NCI-H1417 (cell line): ENCODE data around the gene TPI1.
"Not testable (repeated sequence)": the region's sequence is repeated elsewhere in the genome, so short reads cannot be mapped to it uniquely, and the experiment has no call there.

Experiments used
- DNase-seq, 3 experiments: peaks; one replicate each; lab custom pipeline; 2025; lab: John Stamatoyannopoulos, UW

Gene TPI1

DNA sequence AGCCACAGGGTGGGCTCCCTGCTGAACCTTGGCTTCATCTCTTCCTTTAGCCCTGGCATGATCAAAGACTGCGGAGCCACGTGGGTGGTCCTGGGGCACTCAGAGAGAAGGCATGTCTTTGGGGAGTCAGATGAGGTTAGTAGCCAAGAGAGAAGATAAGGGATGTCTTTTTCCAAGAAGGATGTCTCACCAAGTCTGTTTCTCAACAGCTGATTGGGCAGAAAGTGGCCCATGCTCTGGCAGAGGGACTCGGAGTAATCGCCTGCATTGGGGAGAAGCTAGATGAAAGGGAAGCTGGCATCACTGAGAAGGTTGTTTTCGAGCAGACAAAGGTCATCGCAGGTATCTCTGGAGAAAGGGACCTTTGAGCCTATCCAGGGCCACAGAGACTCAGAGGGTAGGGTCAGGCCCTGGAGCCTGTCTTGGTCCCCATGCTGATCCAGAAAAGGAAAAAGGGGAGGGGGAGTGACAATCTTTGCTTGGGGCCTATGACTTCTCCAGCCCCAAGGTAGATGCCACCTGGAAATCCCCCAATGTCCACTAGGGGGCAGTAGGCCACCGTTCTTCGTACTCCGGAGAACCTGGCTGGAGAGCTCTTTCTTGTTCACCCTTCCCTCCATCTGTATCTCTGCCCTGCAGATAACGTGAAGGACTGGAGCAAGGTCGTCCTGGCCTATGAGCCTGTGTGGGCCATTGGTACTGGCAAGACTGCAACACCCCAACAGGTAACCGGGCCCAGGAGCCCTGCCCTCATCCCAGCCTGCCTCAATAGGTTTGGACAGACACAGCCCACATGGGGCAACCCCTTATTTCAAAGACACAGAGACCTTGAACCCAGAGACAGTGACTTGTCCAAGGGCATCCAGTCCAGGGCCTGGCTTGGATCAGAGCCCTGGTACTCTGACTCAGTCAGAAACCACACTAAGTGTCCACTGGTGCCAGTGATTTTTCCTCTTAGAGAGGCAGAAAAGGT lies 2.0 kb downstream of the TPI1 start:
- DNase-seq, result peak; percentile 80 to 90 (median 88)

DNA sequence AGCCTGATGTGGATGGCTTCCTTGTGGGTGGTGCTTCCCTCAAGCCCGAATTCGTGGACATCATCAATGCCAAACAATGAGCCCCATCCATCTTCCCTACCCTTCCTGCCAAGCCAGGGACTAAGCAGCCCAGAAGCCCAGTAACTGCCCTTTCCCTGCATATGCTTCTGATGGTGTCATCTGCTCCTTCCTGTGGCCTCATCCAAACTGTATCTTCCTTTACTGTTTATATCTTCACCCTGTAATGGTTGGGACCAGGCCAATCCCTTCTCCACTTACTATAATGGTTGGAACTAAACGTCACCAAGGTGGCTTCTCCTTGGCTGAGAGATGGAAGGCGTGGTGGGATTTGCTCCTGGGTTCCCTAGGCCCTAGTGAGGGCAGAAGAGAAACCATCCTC lies 3.0 kb downstream of the TPI1 start:
- peak in 1 of 3 experiments; percentile 15 for DNase-seq

DNA sequence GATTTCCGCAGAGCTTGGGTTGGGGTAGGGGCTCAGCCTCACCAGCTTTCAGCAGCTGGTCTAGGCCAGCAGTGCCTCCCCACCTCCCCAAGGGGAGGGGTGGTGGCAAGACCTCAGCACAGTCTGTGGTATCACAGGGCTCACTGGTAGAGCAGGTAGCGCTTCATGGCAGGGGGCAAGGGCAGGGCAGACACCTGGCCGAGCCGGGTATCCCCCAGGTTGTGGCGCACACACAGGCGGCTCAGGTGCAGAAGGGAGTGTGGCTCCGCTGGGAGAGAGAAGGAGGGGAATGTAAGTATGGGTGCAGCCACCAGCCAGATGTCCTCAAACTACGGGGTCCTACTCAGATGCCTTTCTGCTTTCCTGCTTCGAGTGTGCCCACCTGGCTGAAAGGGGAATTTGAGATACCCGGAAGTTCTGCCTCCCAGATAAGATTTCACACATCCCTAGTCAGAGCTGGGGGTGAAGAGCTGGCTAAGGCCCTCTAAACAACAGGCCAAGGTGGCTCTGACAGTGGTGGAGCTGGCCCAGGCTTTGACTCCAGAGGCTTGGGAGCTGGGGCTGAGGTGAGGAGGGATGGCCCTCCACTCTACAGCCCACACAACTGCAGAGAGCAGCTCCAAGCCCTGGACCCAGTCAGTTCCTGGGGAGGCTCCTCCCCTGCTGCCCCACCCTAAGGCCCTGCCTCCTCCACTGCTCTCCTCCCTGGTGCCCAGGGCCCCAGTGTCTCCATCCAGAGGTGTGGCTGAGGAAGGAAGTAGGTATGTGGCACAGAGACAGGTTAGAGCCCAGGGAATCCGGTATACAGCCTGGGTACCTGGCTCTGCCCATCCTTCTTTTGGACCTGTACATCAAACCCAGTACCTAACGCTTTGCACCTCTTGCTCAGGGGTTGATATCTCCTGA lies 4.0 kb downstream of the TPI1 start:
- peak; percentile 13 to 39 (median 18) for DNase-seq

DNA sequence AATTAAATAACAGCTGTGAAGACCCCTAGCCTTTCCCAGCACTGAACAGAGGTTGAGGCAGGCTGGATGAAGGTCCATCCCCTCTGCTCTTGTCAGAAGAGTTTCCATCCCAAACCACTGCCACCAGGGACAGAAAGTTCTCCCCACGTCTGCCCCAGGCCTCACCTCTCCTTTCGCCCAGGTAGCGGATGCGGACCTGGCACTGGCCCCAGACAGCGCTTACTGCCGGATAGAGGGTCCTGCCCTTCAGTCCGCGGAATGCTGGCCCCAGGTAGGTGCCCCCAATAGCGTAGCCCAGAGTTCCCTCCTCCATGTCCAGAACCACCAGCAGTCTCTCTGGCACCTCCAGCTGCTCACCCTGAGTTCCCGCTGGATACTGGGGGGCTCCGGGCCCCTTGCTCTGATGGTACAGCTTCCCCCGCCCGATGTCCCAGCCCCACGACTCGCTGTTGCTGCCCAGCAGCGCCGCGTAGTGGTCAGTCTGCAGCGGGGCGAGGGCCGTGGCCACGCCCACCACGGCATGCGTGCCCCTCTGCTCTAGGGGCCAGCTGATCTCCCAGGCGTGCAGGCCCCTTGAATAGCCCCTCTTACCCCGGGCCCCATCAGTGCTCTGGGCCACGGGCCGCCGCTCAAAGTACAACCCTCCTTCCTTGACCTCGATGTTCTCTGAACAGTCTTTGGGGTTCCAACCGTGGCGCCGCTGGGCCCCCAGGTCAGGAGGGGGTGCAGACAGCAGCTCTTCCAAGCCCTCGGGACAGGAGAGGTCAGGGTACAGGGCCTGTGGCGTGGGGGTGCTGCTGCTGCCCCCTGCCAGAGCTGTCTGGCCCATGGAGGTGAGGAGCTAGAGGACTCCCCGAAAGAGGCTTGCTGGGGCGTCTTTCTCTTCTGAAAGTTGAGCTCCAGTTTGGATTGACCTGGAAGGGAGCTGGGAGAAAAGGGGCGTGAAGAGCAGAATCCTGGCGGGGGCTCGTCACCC lies 5.0 kb downstream of the TPI1 start:
- DNase-seq, result peak; percentile 76 to 82 (median 80)

DNA sequence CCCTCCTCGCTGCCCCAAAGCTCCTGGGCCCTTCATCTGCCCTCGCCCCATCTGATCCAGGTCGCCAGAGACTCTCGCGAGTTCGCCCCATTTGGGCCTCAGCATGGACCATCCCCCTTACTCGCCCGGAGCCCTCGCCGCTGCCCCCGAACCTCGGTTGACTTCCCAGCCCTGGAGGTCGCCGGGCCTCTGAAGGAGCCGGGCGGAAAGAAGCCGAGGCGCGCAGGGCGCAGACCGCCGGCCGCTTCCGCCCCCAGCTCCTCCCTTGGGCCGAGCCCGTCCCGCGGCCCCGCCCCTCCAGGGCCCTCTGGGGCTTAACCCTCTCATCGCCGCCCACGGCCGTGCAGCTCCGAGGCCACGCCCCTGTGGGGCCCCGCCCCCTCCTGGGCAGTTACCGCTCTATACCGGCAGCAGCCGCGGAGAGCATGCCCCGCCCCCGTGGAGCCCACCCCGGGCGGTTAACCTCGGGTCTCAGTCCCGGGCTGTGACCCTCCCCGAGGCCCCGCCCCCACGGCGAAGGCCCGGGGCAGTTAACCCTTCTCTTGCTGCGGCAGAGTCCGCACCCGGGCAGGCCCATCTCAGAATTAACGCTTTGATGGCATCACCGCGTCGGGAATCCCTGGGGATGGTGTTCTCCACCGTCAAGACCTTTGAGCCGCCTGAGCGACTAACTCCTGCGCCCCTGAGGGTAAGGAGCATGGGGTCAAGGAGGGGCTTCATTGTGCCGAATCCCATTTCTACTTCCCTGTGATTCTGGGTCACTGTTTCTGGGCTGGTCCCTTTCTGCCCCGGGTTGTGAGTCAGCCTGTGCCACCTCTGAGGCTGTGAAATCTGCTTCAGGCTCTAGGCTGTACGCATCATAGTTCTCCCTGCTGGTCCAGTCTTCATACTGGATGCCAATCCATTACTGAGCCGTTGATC lies 6.0 kb downstream of the TPI1 start, which contains the start of gene SPSB2:
Gene SPSB2, minus strand, starts transcription at position 210 of the 921 bp plus-strand sequence. CDS start 402 bp downstream, outside the sequence.
- DNase-seq, result peak; percentile 96 to 97 (median 97)

DNA sequence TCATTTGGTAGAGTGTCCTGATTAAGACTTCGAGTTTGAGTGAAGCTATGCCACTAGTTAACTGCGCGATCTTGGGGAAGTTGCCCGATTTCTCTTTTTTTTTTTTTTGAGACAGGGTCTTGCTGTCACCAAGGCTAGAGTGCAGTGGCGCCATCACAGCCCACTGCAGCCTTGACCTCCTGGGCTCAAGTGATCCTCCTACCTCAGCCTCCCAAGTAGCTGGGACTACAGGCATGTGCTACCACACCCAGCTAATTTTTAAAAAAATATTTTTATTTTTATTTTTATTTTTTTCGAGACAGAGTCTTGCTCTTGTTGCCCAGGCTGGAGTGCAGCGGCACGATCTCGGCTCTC lies 6.7 kb downstream of the TPI1 start:
- not testable (repeated sequence) for DNase-seq

DNA sequence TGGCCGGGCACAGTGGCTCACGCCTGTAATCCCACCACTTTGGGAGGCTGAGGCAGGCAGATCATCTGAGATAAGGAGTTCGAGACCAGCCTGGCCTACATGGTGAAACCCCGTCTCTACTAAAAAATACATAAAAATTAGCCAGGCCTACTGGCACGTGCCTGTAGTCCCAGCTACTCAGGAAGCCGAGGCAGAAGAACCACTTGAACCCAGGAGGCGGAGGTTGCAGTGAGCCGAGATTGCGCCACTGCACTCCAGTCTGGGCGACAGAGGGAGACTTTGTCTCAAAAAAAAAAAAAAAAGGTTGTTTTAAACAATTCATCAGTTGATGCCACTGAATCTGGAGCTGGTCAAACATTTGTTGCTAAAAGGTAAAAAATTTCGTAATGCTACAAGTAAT lies 12.5 kb downstream of the TPI1 start:
- not testable (repeated sequence) for DNase-seq

DNA sequence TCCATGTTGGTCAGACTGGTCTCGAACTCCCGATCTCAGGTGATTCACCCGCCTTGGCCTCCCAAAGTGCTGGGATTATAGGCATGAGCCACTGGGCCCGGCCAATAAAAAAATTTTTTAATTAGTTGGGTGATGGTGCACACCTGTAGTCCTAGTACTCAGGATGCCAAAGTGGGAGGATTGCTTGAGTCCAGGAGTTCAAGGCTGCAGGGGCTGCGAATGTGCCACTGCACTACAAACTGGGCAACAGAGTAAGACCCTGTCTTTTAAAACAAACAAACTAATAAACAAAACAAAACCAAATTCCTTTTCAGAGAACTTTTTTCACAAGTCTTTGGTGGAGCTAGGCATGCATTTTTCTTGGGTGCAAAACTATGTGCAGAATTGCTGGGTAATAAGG lies 15.9 kb downstream of the TPI1 start:
- DNase-seq, result no peak

DNA sequence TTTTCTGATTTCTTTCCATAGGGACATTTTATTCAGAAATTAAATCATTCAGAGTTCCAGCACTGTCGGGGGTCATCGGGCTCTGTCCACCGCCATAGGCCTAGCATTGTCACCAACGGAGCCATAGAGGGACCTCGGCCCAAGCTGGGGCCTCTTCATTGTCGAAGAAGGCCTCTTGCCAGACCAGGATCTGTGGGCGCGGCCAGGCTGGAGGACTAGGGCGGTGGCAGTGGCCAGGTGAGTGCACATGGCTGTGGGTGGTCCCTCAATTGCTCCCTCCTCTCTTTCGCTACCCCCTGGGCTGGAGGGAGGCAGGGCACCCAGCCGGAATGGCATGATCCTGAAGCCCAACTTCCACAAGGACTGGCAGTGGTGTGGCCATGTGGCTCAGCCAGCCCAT lies 16.4 kb downstream of the TPI1 start:
- DNase-seq, result no peak

DNA sequence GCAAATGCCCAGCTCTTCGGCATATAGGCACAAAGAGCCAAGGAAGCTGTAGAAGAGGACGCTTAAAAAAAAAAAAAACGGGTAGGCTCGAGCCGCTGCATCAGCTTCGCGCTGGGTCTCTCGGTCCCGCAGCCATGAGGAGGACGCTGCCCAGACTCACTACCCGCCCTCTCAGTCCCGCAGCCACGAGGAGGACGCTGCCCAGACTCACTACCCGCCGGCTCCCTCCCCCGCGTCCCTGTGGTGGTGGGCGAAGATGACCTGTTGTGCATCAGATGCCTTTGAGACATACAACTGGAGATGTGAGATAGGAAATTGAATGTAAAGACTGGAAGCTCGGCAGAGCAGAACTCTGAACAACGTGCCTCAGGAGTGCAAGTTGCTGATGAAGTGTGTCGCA lies 17.2 kb downstream of the TPI1 start:
- no peak for DNase-seq

DNA sequence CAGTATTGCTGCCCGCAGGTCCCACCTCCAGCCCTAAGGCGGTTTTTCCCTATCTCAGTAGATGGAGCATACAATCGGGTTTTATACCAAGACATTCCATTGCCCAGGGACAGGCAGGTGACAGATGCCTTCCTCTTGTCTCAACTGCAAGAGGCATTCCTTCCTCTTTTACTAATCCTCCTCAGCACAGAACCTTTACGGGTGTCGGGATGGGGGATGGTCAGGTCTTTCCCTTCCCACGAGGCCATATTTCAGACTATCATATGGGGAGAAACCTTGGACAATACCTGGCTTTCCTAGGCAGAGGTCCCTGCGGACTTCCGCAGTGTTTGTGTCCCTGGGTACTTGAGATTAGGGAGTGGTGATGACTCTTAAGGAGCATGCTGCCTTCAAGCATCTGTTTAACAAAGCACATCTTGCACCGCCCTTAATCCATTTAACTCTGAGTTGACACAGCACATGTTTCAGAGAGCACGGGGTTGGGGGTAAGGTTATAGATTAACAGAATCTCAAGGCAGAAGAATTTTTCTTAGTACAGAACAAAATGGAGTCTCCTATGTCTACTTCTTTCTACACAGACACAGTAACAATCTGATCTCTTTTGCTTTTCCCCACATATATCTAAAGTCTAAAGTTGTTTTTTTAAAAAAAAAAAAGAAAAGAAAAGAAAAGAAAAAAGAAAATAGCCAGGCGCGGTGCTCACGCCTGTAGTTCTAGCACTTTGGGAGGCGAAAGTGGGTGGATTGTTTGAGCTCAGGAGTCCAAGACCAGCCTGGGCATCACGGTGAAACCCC lies 19.1 kb downstream of the TPI1 start:
- not testable (repeated sequence) for DNase-seq

DNA sequence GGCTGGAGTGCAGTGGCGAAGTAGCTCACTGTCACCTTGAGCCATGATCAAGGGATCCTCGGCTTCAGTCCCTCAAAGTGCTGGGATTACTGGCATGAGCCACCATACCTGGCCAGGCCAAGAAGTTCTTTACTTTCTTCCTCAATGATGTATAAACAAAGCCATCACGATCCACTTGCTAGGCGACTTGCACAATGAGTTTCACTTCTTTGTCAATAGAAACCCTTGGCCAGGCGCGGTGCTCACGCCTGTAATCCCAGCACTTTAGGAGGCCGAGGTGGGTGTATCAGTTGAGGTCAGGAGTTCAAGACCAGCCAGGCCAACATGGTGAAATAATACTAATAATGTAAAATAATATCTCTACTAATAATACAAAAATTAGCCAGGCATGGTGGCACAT lies 20.1 kb downstream of the TPI1 start:
- DNase-seq, result no peak

DNA sequence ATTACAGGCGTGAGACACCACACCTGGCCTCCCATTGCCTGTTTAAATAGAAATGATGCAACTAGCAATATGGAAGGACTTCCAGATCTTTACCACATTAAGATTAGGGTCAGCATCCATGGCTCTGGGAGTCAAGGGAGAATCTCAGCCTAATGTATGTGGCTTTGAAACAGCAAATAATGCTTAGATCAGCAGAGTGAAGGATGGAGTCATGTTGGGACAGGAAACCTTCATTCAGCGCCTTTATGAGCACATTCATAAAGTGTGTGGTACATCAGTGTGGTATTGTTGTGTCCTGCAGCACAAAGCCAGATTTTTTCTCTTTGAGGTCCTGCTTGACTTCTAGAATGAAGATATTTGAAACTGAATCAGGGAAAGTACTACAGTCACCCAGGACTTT lies 21.0 kb downstream of the TPI1 start:
- DNase-seq, result no peak

DNA sequence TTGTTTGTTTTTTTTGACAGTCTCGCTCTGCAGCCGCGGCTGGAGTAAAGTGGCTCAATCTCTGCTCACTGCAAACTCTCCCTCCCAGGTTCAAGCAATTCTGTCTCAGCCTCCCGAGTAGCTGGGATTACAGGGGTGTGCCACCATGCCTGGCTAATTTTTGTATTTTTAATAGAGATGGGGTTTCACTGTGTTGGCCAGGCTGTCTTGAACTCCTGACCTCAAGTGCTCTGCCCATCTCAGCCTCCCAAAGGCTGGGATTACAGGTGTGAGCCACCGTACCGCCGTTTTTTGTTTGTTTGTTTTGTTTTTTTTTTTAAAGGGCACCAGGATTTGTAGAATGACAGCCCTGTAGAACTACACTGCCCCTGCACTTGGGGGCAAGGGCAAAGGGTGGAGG lies 21.5 kb downstream of the TPI1 start:
- not testable (repeated sequence) for DNase-seq

DNA sequence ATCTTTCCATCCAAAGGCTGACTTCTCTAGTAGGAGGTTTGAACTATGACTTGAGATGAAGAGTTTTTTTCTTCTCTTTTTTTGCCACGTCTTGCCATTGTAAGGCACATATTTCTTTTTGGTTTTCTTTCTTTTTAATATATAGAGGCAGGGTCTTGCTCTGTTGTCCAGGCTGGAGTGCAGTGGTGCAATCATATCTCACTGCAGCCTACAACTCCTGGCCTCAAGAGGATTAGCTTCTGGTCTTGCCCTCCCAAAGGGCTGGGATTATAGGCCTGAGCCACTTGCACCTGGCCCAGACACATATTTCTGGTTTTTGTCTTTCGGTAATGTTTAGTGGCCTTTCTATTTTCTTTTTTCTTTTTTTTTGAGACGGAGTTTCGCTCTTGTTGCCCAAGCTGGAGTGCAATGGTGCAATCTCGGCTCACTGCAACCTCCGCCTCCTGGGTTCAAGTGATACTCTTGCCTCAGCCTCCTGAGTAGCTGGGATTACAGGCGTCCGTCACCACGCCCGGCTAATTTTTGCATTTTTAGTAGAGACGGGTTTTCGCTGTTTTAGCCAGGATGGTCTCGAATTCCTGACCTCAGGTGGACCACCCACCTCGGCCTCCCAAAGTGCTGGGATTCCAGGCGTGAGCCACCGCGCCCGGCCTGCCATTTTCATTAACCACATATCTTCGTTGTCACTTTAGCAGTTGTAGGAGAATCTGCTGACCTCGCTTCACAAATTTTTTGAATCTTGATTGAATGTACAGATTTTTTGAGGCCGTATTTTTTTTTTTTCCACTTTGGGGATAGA lies 22.6 kb downstream of the TPI1 start:
- DNase-seq, result not testable (repeated sequence)

DNA sequence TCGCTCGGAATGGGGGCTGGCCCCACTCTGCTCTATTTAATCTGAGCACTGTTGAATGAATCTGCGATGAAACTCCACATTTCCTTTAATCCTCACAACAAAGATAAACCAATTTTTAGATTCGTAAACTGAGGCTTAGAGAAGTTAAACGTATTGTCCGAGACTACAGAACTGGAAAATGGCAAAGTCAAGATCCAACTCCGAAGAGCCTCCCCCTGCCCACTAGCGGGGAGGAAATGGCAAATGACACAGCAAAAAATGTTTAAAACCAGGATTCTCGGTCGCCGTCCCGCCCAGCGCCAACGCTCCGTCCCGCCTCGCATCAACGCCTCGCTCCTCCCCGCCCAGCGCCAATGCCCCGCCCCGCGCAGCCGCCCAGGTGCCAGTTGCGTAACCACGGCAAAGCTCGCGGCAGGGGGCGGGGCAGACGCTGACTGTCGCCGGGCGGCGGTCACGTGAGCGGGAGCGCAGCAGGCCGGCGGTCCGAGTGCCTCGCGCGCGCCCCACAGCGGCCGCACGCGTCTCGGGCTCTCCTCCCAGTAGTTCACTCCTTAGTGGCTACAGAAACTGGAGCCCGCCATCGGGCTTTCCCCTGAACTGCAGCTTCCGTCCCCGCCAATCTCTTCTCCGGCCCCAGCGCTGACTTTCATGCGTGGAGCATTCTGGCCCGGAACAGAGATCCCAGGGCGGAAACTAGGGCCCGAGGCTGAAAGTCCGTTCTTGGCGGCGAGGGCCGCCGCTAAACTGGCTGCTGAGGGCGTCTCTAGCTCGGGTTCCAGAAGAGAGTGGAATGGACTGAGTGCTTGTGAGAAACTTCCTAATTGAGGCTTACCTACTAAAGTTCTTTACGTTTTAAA lies 23.7 kb downstream of the TPI1 start:
- peak; percentile 97 to 98 (median 97) for DNase-seq

DNA sequence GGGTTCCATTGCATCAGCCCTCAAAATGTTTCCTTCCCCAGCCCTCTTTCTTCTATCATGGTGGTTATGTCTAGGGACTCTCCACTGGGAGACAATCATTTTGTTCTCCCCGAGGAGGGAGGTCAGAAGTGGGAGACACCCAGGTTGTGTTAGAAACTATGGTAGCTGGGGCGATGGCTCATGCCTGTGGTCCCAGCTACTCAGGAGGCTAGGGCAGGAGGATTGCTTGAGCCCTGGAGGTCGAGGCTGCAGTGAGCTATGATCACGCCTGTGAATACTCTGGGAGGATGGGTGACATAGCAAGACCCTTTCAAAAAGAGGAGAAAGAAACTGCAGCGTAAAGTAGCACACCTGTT lies 24.3 kb downstream of the TPI1 start:
- DNase-seq, result no peak

DNA sequence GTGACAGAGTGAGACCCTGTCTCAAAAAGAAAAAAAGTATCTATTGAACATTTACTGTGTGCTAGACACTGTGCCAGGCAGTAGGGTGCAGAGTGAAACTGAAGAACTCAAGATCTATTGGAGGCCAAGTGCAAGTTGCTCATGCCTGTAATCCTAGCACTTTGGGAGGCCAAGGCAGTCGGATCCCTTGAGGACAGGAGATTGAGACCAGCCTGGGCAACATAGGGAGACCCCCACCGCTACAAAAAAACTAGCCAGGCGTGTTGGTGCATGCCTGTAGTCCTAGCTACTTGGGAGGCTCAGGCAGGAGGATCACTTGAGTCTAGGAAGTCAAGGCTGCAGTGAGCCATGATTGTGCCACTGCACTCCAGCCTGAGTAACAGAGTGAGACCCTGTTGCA lies 25.4 kb downstream of the TPI1 start:
- DNase-seq, result not testable (repeated sequence)
